Stomach smooth muscle (tissue), 2 donors: ENCODE data around the gene MOB1A.
A peak's percentile ranks its signal among the peaks of the same experiment; 100 is the strongest.

Source experiments
- H3K27ac ChIP-seq: one replicate; pipeline ENCODE4 v1.7.0; 2013; ENCODE audit warnings: mild to moderate bottlenecking, low read length, inconsistent platforms
- H3K27me3 ChIP-seq, 2 donors: one replicate each; pipeline ENCODE4 v1.7.0; 2013; ENCODE audit warnings: low read length in 2 of 2; ENCODE audit not compliant: insufficient read depth in 2 of 2, control insufficient read depth in 1 of 2
- H3K36me3 ChIP-seq, 2 donors: one replicate each; pipeline ENCODE4 v1.7.0; 2013; ENCODE audit warnings: low read length in 2 of 2; ENCODE audit not compliant: control insufficient read depth in 2 of 2, insufficient read depth in 2 of 2
- H3K4me1 ChIP-seq: one replicate; pipeline ENCODE4 v1.7.0; 2013; ENCODE audit warnings: low read length; ENCODE audit not compliant: control insufficient read depth, insufficient read depth
- H3K4me3 ChIP-seq, 2 donors: one replicate each; pipeline ENCODE4 v1.7.0; 2013; ENCODE audit warnings: low read length in 2 of 2
- H3K9ac ChIP-seq, 2 donors: one replicate each; pipeline ENCODE4 v1.7.0; 2013; ENCODE audit warnings: low read length in 2 of 2, mild to moderate bottlenecking in 1 of 2
- H3K9me3 ChIP-seq, 2 donors: one replicate each; pipeline ENCODE4 v1.7.0; 2013; ENCODE audit warnings: low read length in 2 of 2; ENCODE audit not compliant: control insufficient read depth in 2 of 2
- donor health status: healthy.
- donor health status: Pancreatic carcinoma.

The MOB1A gene

GRCh38 chr2:74181739-74182138, 3.1 kb upstream of the MOB1A start:
- Histone ChIP-seq H3K9ac (no peak overlapping the region), H3K9me3 (no peaks in the 10 kb centered on the region), H3K4me1 (peaks cover 11% of the 10 kb centered on the region), H3K27ac (no peak overlapping the region), H3K36me3 (no peaks in the 10 kb centered on the region), H3K4me3 (no peak overlapping the region), H3K27me3 (no peaks in the 10 kb centered on the region)

GRCh38 chr2:74179063-74179865, 585 bp upstream of the MOB1A start:
- Histone ChIP-seq H3K9me3 (no peaks in the 10 kb centered on the region), H3K27ac (no peak overlapping the region), H3K9ac (peak overlapping the region in 1 of 2 donors; percentile 29), H3K36me3 (no peaks in the 10 kb centered on the region), H3K27me3 (no peaks in the 10 kb centered on the region), H3K4me3 (peak overlapping the region; percentile 70 to 88), H3K4me1 (peaks cover 13% of the 10 kb centered on the region)

- H3K9ac ChIP-seq: peak overlapping the region; percentile 89 to 94
- H3K27ac ChIP-seq: peak overlapping the region; percentile 88
- no peaks in the 10 kb centered on the region for H3K36me3 ChIP-seq
- H3K4me1 ChIP-seq: peaks cover 13% of the 10 kb centered on the region
- H3K9me3 ChIP-seq: no peaks in the 10 kb centered on the region
- no peaks in the 10 kb centered on the region for H3K27me3 ChIP-seq
- H3K4me3 ChIP-seq: peak overlapping the region; percentile 70 to 88
Measured at GRCh38 chr2:74177696-74178095, 983 bp downstream of the MOB1A start.

- H3K9me3 ChIP-seq: no peaks in the 10 kb centered on the region
Measured at GRCh38 chr2:74174909-74175308, 3.8 kb downstream of the MOB1A start.

GRCh38 chr2:74168739-74169138, 9.9 kb downstream of the MOB1A start:
- no peaks in the 10 kb centered on the region for H3K4me1 ChIP-seq
- H3K9me3 ChIP-seq: no peaks in the 10 kb centered on the region
- H3K27me3 ChIP-seq: no peaks in the 10 kb centered on the region
- no peak overlapping the region for H3K9ac ChIP-seq
- H3K36me3 ChIP-seq: peaks cover 28 to 30% of the 10 kb centered on the region in 2 donors
- H3K4me3 ChIP-seq: no peak overlapping the region
- H3K27ac ChIP-seq: no peak overlapping the region

More at GRCh38 chr2:74174909-74175308, 3.8 kb downstream of the MOB1A start:
- H3K27me3 ChIP-seq: no peaks in the 10 kb centered on the region
- no peak overlapping the region for H3K4me3 ChIP-seq
- peaks cover 1 to 4% of the 10 kb centered on the region in 2 donors for H3K36me3 ChIP-seq
- no peak overlapping the region for H3K9ac ChIP-seq
- peaks cover 13% of the 10 kb centered on the region for H3K4me1 ChIP-seq
- no peak overlapping the region for H3K27ac ChIP-seq

GRCh38 chr2:74164761-74165160, 13.9 kb downstream of the MOB1A start:
- H3K4me1 ChIP-seq: no peaks in the 10 kb centered on the region
- H3K36me3 ChIP-seq: peaks cover 24 to 33% of the 10 kb centered on the region in 2 donors
- H3K9ac ChIP-seq: no peak overlapping the region
- H3K9me3 ChIP-seq: no peaks in the 10 kb centered on the region
- no peak overlapping the region for H3K4me3 ChIP-seq
- no peak overlapping the region for H3K27ac ChIP-seq
- no peaks in the 10 kb centered on the region for H3K27me3 ChIP-seq

GRCh38 chr2:74162951-74163350, 15.7 kb downstream of the MOB1A start:
- no peaks in the 10 kb centered on the region for H3K27me3 ChIP-seq
- H3K4me1 ChIP-seq: no peaks in the 10 kb centered on the region
- H3K9me3 ChIP-seq: no peaks in the 10 kb centered on the region
- no peak overlapping the region for H3K27ac ChIP-seq
- no peak overlapping the region for H3K9ac ChIP-seq
- no peak overlapping the region for H3K4me3 ChIP-seq
- peaks cover 31 to 35% of the 10 kb centered on the region in 2 donors for H3K36me3 ChIP-seq

- Histone ChIP-seq H3K4me1 (no peaks in the 10 kb centered on the region), H3K9ac (no peak overlapping the region), H3K27ac (no peak overlapping the region), H3K27me3 (no peaks in the 10 kb centered on the region), H3K9me3 (no peaks in the 10 kb centered on the region), H3K4me3 (no peak overlapping the region), H3K36me3 (peaks cover 22 to 35% of the 10 kb centered on the region in 2 donors)
Measured at GRCh38 chr2:74155830-74156229, 22.8 kb downstream of the MOB1A start.

GRCh38 chr2:74152954-74153353, 25.7 kb downstream of the MOB1A start:
- Histone ChIP-seq H3K9me3 (no peaks in the 10 kb centered on the region), H3K4me1 (peaks cover 8% of the 10 kb centered on the region), H3K9ac (no peak overlapping the region), H3K36me3 (peaks cover 9 to 25% of the 10 kb centered on the region in 2 donors), H3K4me3 (no peak overlapping the region), H3K27ac (no peak overlapping the region), H3K27me3 (no peaks in the 10 kb centered on the region)

GRCh38 chr2:74149570-74150319, 28.9 kb downstream of the MOB1A start:
- Histone ChIP-seq H3K27me3 (no peaks in the 10 kb centered on the region), H3K9ac (no peak overlapping the region), H3K4me1 (peaks cover 23% of the 10 kb centered on the region), H3K36me3 (peaks cover 0 to 13% of the 10 kb centered on the region in 2 donors), H3K4me3 (no peak overlapping the region), H3K27ac (no peak overlapping the region), H3K9me3 (no peaks in the 10 kb centered on the region)

- Histone ChIP-seq H3K36me3 (peaks cover 2 to 12% of the 10 kb centered on the region in 2 donors), H3K27ac (no peak overlapping the region), H3K9ac (no peak overlapping the region), H3K27me3 (no peaks in the 10 kb centered on the region), H3K4me3 (no peak overlapping the region), H3K4me1 (peaks cover 23% of the 10 kb centered on the region), H3K9me3 (no peaks in the 10 kb centered on the region)
Measured at GRCh38 chr2:74149247-74149525, 29.5 kb downstream of the MOB1A start.
